ENCODE results near the gene ARSJ. TPM values are rescaled to one million over a fixed set of nuclear protein-coding genes. Genes with fewer than 3 reads are reported as not detected.

The ARSJ gene
- total and polyA plus RNA-seq, 2 of the 8 experiments (the other 6 are each of a cell fraction or from before 2014, with no cell fraction given), result 1.4 to 6.3 TPM

DNA sequence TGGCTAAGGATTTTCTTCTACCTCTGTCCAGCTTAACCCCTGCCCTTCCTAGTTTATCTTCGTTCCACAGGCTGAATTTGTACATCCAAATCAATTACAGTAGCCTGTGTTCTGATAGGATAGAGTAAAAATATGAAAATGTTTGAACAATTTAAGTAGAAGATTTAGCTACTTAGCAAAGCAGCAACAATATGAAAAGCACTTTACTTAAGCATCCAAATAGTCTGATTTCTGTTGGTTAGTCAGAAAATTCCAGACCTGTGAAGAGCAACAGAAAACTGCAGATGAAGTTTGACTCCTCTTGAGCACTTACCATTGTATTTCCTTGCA lies 2.0 kb downstream of the ARSJ start (continued):
- TF ChIP-seq GTF2F1 (IDR thresholded peaks at IDR 0.05; ENCODE audit: borderline replicate concordance, low read depth, low read length), result no peak
- TF ChIP-seq CHD2 (IDR thresholded peaks at IDR 0.05; ENCODE audit: low read length), result no peak

All from H1 (cell line).